OCI-LY7 (cell line): ENCODE measurements around the gene STAMBPL1. TPM values are rescaled to one million over a fixed set of nuclear protein-coding genes. Genes with fewer than 3 reads are reported as not detected.

ENCODE experiments used
- BruUV-seq: library from RNA; stranded (reverse); fragments of 400-500 nt; replicated peaks from 2 replicates; lab custom pipeline; 2021; lab: Mats Ljungman, UMichigan
- CTCF ChIA-PET: fragments of 300-600 bp; sonication (Branson Sonifier 250); formaldehyde crosslinking; loops from one replicate; lab custom pipeline; 2022; ENCODE audit warnings: antibody characterized with exemption; ENCODE audit not compliant: unreplicated experiment; lab: Charles Lee
- POLR2A ChIA-PET: fragments of 300-600 bp; sonication (Branson Sonifier 250); formaldehyde crosslinking; loops from one replicate; lab custom pipeline; 2022; ENCODE audit warnings: antibody characterized with exemption; lab: Charles Lee
- DNase-seq: peaks from one replicate; pipeline ENCODE4 v3.0.0-alpha.2; 2015; ENCODE audit warnings: low spot score
- H2AFZ ChIP-seq: fragments of 200-600 bp; sonication (generic), shearing (Covaris generic); 2 replicates; pipeline ENCODE4 v1.6.1; 2014; ENCODE audit warnings: mild to moderate bottlenecking, antibody characterized with exemption, low read length, moderate library complexity
- H3K27ac ChIP-seq: fragments of 200-600 bp; sonication (generic); 2 replicates; pipeline ENCODE4 v1.5.1; 2014; ENCODE audit warnings: mixed run types, low read depth, mild to moderate bottlenecking, moderate library complexity, low read length, inconsistent platforms; ENCODE audit not compliant: poor library complexity, severe bottlenecking
- H3K36me3 ChIP-seq: fragments of 200-600 bp; sonication (generic); 2 replicates; pipeline ENCODE4 v1.6.1; 2014; ENCODE audit warnings: mild to moderate bottlenecking, antibody characterized with exemption, low read length, moderate library complexity, mixed read lengths; ENCODE audit not compliant: insufficient read depth
- H3K4me1 ChIP-seq: fragments of 200-600 bp; sonication (generic); 2 replicates; pipeline ENCODE4 v1.5.1; 2014; ENCODE audit warnings: mild to moderate bottlenecking, low read length; ENCODE audit not compliant: insufficient read depth, poor library complexity, severe bottlenecking
- H3K4me2 ChIP-seq: fragments of 200-600 bp; sonication (generic); 2 replicates; pipeline ENCODE4 v1.6.1; 2014; ENCODE audit warnings: mild to moderate bottlenecking, low read length
- H3K4me3 ChIP-seq: fragments of 200-600 bp; sonication (generic); 2 replicates; pipeline ENCODE4 v1.5.1; 2014; ENCODE audit warnings: mild to moderate bottlenecking, low read depth, low read length; ENCODE audit not compliant: poor library complexity, severe bottlenecking
- H3K79me2 ChIP-seq: fragments of 200-600 bp; sonication (generic); 2 replicates; pipeline ENCODE4 v1.6.1; 2016; ENCODE audit warnings: low read depth, mild to moderate bottlenecking, low read length, moderate library complexity, mixed read lengths; ENCODE audit not compliant: insufficient read depth
- H3K9me2 ChIP-seq: fragments of 200-600 bp; sonication (generic); 2 replicates; pipeline ENCODE4 v1.6.1; 2016; ENCODE audit warnings: mild to moderate bottlenecking, low read length, mixed read lengths; ENCODE audit not compliant: insufficient read depth
- H3K9me3 ChIP-seq: fragments of 200-600 bp; sonication (generic); 2 replicates; pipeline ENCODE4 v1.6.1; 2014; ENCODE audit warnings: mild to moderate bottlenecking, mixed run types, low read length, mixed read lengths
- H4K20me1 ChIP-seq: fragments of 200-600 bp; sonication (generic); 2 replicates; pipeline ENCODE4 v1.6.1; 2014; ENCODE audit warnings: mild to moderate bottlenecking, antibody characterized with exemption, low read length, moderate library complexity, mixed read lengths; ENCODE audit not compliant: insufficient read depth
- CTCF ChIP-seq: fragments of 200-600 bp; sonication (generic); conservative IDR thresholded peaks from 2 replicates; pipeline ENCODE4 v1.5.1; 2014; ENCODE audit warnings: mild to moderate bottlenecking, antibody characterized with exemption, low read length, moderate library complexity, mixed read lengths
- EZH2phosphoT487 ChIP-seq: fragments of 200-600 bp; sonication (generic); IDR thresholded peaks from 2 replicates; pipeline ENCODE4 v1.6.1; 2018; ENCODE audit warnings: low read depth, borderline replicate concordance, mild to moderate bottlenecking, mixed run types, antibody characterized with exemption, low read length, moderate library complexity, mixed read lengths
- intact Hi-C: fragments of 100-400 bp; cut with micrococcal nuclease; formaldehyde crosslinking; loops from one replicate; pipeline ENCODE4 v1.10.0; 2022; ENCODE audit not compliant: unreplicated experiment
- total RNA-seq, 2 experiments: library from RNA; depleted of rRNA in 1 of 2; stranded (reverse); fragments of >200 nt in 1 of 2; shearing (Covaris generic) in 1 of 2; gene quantifications; 2 replicates each; pipeline ENCODE4 v1.2.3, GENCODE V29; 2014 to 2022

STAMBPL1 gene
- total RNA-seq, 2 experiments from 2014 or later: 44.4 to 47.2 TPM

DNA sequence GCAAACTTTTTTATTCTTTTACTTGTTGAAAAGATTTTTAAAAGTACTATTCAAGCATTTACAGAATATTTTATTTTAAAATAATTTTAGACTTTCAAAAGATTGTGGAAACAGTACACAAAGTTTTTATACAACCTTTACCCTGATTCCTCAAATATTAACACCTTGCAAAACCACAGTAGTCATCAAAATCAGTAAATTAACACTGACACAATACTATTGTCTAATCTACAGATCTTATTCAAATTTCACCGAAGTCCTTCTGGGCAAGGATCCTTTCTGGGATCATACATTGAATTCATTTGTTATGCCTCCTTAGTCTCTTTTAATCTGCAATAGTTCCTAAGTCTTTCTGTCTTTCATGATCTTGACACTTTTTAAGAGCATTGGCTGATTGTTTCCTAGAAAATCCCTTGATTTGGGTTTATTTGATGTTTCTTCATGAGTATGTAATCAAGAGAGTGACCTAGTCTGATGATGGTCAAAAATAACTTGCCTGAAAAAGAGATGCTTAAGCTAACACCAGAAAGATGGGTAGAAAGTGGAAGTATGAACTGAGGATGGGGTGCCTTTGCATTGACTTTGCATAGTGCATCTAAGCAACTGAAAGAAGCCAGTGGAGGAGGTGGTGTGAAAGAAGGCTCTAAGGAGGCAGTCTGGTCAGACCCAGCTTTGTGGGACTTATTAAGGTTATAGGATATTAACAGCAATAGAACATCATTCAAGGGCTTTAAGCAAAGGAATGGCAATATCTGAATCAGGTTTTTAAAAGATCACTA is 9.7 kb downstream of the STAMBPL1 start:
- Histone ChIP-seq H3K79me2 (peaks cover 90% of the 10 kb centered on the region), H4K20me1 (no peaks in the 10 kb centered on the region; the same call in 1 of the 2 replicates), H3K27ac (no peak overlapping the region), H3K4me1 (peaks cover 79% of the 10 kb centered on the region), H2AFZ (no peak overlapping the region), H3K9me2 (no peaks in the 10 kb centered on the region), H3K4me3 (peak overlapping the region; percentile 23), H3K4me2 (peak overlapping the region; percentile 92), H3K9me3 (no peaks in the 10 kb centered on the region), H3K36me3 (peaks cover 22% of the 10 kb centered on the region)
- intact Hi-C loops: loop anchor here (5.0 to 10.0 kb wide), 3 partner anchors 775 to 1795 kb away; partner anchors contain the start of genes GLUD1 and SHLD2
- TF ChIP-seq CTCF (no peak), EZH2phosphoT487 (no peak)
- ChIA-PET CTCF (no interaction called here), POLR2A (interaction anchor here (0.7 to 17.8 kb wide), 5 partner anchors 8 to 71 kb away, joined by 3 to 201 read pairs (median 3); partner anchors contain the start of gene STAMBPL1)
- BruUV-seq: no TSS peak
- peak; percentile 40 for DNase-seq

- H3K36me3 ChIP-seq: peaks cover 33% of the 10 kb centered on the region
- H3K79me2 ChIP-seq: peaks cover 85% of the 10 kb centered on the region
- no peak for DNase-seq
- intact Hi-C loops: no loop called here
- CTCF ChIA-PET: no interaction called here
- no peak overlapping the region for H3K4me3 ChIP-seq
- TF ChIP-seq CTCF (no peak), EZH2phosphoT487 (no peak)
- no TSS peak for BruUV-seq
- H2AFZ ChIP-seq: no peak overlapping the region
- no peaks in the 10 kb centered on the region for H3K9me2 ChIP-seq
- POLR2A ChIA-PET: interaction anchor here (3.7 to 17.8 kb wide), 2 partner anchors 9 to 12 kb away, joined by 15 to 201 read pairs; partner anchors contain the start of gene STAMBPL1
- H4K20me1 ChIP-seq: no peaks in the 10 kb centered on the region; the same call in 1 of the 2 replicates
- peaks cover 68% of the 10 kb centered on the region for H3K4me1 ChIP-seq
- H3K4me2 ChIP-seq: peak overlapping the region; percentile 92; the same call in 1 of the 2 replicates
- H3K27ac ChIP-seq: no peak overlapping the region
- no peaks in the 10 kb centered on the region for H3K9me3 ChIP-seq
Measured at GRCh38 chr10:88890681-88891381, 10.8 kb downstream of the STAMBPL1 start.
